Psoas muscle (tissue), 8 donors: Measurements from ENCODE around the gene ZIC4. TPM values are rescaled to one million over a fixed set of nuclear protein-coding genes. Genes with fewer than 3 reads are reported as not detected.
A peak's percentile ranks its signal among the peaks of the same experiment; 100 is the strongest.

Experiments
- ATAC-seq, 4 donors: fragments of 200-7000 bp; cut with Tn5 transposase; one replicate each; pipeline ENCODE4 v1.9.1; 2020; ENCODE audit warnings: moderate library complexity in 3 of 4, mild to moderate bottlenecking in 2 of 4
- DNase-seq, 2 donors: peaks; one replicate each; pipeline ENCODE4 v3.0.0-alpha.2; 2020
- H3K27ac ChIP-seq: fragments of 200-600 bp; one replicate; pipeline ENCODE4 v1.8.0; 2022
- H3K27me3 ChIP-seq, 3 donors: fragments of 200-600 bp in 1 of 3; one replicate each; pipeline versions ENCODE4 v1.6.1 to v1.8.0; 2013 to 2022; ENCODE audit warnings: low read length in 2 of 3, mild to moderate bottlenecking in 2 of 3, moderate library complexity in 1 of 3; ENCODE audit not compliant: insufficient read depth in 3 of 3
- H3K36me3 ChIP-seq, 2 donors: fragments of 200-600 bp in 1 of 2; one replicate each; pipeline versions ENCODE4 v1.6.1 to v1.8.0; 2013 to 2022; ENCODE audit warnings: low read depth in 1 of 2, mild to moderate bottlenecking in 1 of 2, moderate library complexity in 1 of 2; ENCODE audit not compliant: insufficient read depth in 1 of 2
- H3K4me1 ChIP-seq: fragments of 200-600 bp; one replicate; pipeline ENCODE4 v1.8.0; 2022
- H3K4me3 ChIP-seq: fragments of 200-600 bp; one replicate; pipeline ENCODE4 v1.8.0; 2022; ENCODE audit warnings: mild to moderate bottlenecking
- H3K9me3 ChIP-seq: fragments of 200-600 bp; one replicate; pipeline ENCODE4 v1.8.0; 2022
- CTCF ChIP-seq: fragments of 200-600 bp; IDR thresholded peaks from one replicate; pipeline ENCODE4 v1.8.0; 2022; ENCODE audit warnings: antibody characterized with exemption
- whole genome bisulfite sequencing, 3 donors: extraction: QIAGEN DNeasy Blood & Tissue Kit; methylation state at CpG; one replicate each; pipeline versions ENCODE4 v1.1.6 to v1.1.7; 2013; 5-methylcytosine and 5-hydroxymethylcytosine counted together
- intact Hi-C, 2 donors: fragments of 100-400 bp; cut with DNase I; formaldehyde crosslinking; loops; one replicate each; pipeline versions ENCODE4 v1.11.0 to v1.14.2; 2022
- polyA plus RNA-seq, 3 donors: library from polyadenylated mRNA; stranded (reverse); fragments of 200-250 nt; gene quantifications; one replicate each; pipeline ENCODE4 v1.2.3, GENCODE V29; 2013
- total RNA-seq, 4 donors: library from RNA; stranded (reverse); fragmentation: NEBNext Ultra II Directional in 2 of 4; extraction: Animal tissue kit (Norgen Biotek cat#: 25700) in 2 of 4; gene quantifications; one replicate each; pipeline versions ENCODE4 v1.2.1 to v1.2.4, GENCODE V29; 2021 to 2023
- donor health status: healthy with polysubstance abuse.
- donor health status: DM: no; HTN: no; CAD: no; lungs with moderate emphysema.
- donor health status: Bipolar disorder and iron deficiency.
- donor health status: healthy.
- donor health status: DM: yes; HTN: yes; CAD: no.
- donor health status: DM: no; HTN: no; CAD: no.
- donor health status: DM: no; HTN: no; CAD: no.
- donor health status: DM: yes; HTN: yes; CAD: no.

The ZIC4 gene
- total and polyA plus RNA-seq, 7 donors: 0.10 to 1.00 (median 0.46) TPM

- no peak for TF ChIP-seq CTCF
- Histone ChIP-seq H3K36me3 (no peaks in the 10 kb centered on the region), H3K4me1 (peaks cover 6% of the 10 kb centered on the region), H3K9me3 (no peaks in the 10 kb centered on the region), H3K4me3 (no peak overlapping the region), H3K27ac (no peak overlapping the region), H3K27me3 (peaks cover 17 to 81% (median 35%) of the 10 kb centered on the region in 3 donors)
- ATAC-seq: no peak
- 12 to 18% (median 16%) methylated on average over 26 of the region's 26 CpGs for WGBS, 3 donors
- intact Hi-C loops: loop anchor here in 1 of 2 donors (10.0 kb wide), 1 partner anchor 58 kb away; no protein-coding TSS in a partner anchor
- no peak for DNase-seq
Observed at GRCh38 chr3:147356145-147356908, 50.0 kb downstream of the ZIC4 start.

GRCh38 chr3:147355753-147356090, 50.6 kb downstream of the ZIC4 start:
- peaks cover 17 to 77% (median 30%) of the 10 kb centered on the region in 3 donors for H3K27me3 ChIP-seq
- TF ChIP-seq CTCF: no peak
- no peaks in the 10 kb centered on the region for H3K36me3 ChIP-seq
- H3K4me3 ChIP-seq: no peak overlapping the region
- H3K9me3 ChIP-seq: no peaks in the 10 kb centered on the region
- no peak overlapping the region for H3K27ac ChIP-seq
- H3K4me1 ChIP-seq: peaks cover 6% of the 10 kb centered on the region
- ATAC-seq: no peak
- no peak for DNase-seq
- 26 to 35% (median 29%) methylated on average over 4 of the region's 4 CpGs for WGBS, 3 donors
- intact Hi-C loops: loop anchor here in 1 of 2 donors (10.0 kb wide), 1 partner anchor 59 kb away; no protein-coding TSS in a partner anchor

GRCh38 chr3:147355084-147355752, 51.1 kb downstream of the ZIC4 start:
- Histone ChIP-seq H3K4me1 (peaks cover 6% of the 10 kb centered on the region), H3K27ac (no peak overlapping the region), H3K9me3 (no peaks in the 10 kb centered on the region), H3K36me3 (no peaks in the 10 kb centered on the region), H3K27me3 (peaks cover 14 to 72% (median 30%) of the 10 kb centered on the region in 3 donors), H3K4me3 (peak overlapping the region; percentile 22)
- TF ChIP-seq CTCF: no peak
- 14 to 17% (median 17%) methylated on average over 18 of the region's 18 CpGs for WGBS, 3 donors
- ATAC-seq (no peak), DNase-seq (no peak)
- intact Hi-C loops: loop anchor here in 1 of 2 donors (10.0 kb wide), 1 partner anchor 60 kb away; no protein-coding TSS in a partner anchor

GRCh38 chr3:147354623-147355022, 51.7 kb downstream of the ZIC4 start:
- no peaks in the 10 kb centered on the region for H3K9me3 ChIP-seq
- intact Hi-C loops: loop anchor here in 1 of 2 donors (10.0 kb wide), 1 partner anchor 60 kb away; no protein-coding TSS in a partner anchor
- no peaks in the 10 kb centered on the region for H3K36me3 ChIP-seq
- WGBS, 3 donors: 13 to 15% (median 14%) methylated on average over 19 of the region's 19 CpGs
- DNase-seq: no peak
- no peak for ATAC-seq
- H3K4me1 ChIP-seq: peaks cover 6% of the 10 kb centered on the region
- H3K27ac ChIP-seq: no peak overlapping the region
- no peak for TF ChIP-seq CTCF
- peaks cover 14 to 66% (median 26%) of the 10 kb centered on the region in 3 donors for H3K27me3 ChIP-seq
- peak overlapping the region; percentile 22 for H3K4me3 ChIP-seq
